Adipocyte (in vitro differentiated cells): ENCODE results near the gene NPM3.

Source experiments
- DNase-seq: peaks from one replicate; pipeline ENCODE4 v3.0.0-alpha.2; 2015; ENCODE audit warnings: low read depth
- H3K27me3 ChIP-seq: replicated peaks from 2 replicates; pipeline ENCODE4 v1.7.0; 2013; ENCODE audit warnings: mild to moderate bottlenecking, low read length, moderate library complexity; ENCODE audit not compliant: control insufficient read depth, insufficient read depth
- H3K36me3 ChIP-seq: 2 replicates; pipeline ENCODE4 v1.7.0; 2013; ENCODE audit warnings: low read length, mild to moderate bottlenecking, moderate library complexity; ENCODE audit not compliant: control insufficient read depth, insufficient read depth, severe bottlenecking
- H3K4me1 ChIP-seq: 2 replicates; pipeline ENCODE4 v1.7.0; 2013; ENCODE audit warnings: mild to moderate bottlenecking, low read length, moderate library complexity; ENCODE audit not compliant: control insufficient read depth, insufficient read depth
- H3K4me3 ChIP-seq: 2 replicates; pipeline ENCODE4 v1.7.0; 2013; ENCODE audit warnings: mild to moderate bottlenecking, low read length, moderate library complexity
- H3K9ac ChIP-seq: 2 replicates; pipeline ENCODE4 v1.7.0; 2013; ENCODE audit warnings: mild to moderate bottlenecking, low read length, moderate library complexity
- H3K9me3 ChIP-seq: 2 replicates; pipeline ENCODE4 v1.7.0; 2013; ENCODE audit warnings: mild to moderate bottlenecking, low read length, moderate library complexity; ENCODE audit not compliant: control insufficient read depth

NPM3 gene

GRCh38 chr10:101732096-101732495 is 51.1 kb downstream of the NPM3 start:
- no peaks in the 10 kb centered on the region for H3K9me3 ChIP-seq
- no peak overlapping the region for H3K9ac ChIP-seq
- no peak for DNase-seq
- no peaks in the 10 kb centered on the region for H3K36me3 ChIP-seq
- no peak overlapping the region for H3K4me3 ChIP-seq
- H3K27me3 ChIP-seq = peaks cover 22% of the 10 kb centered on the region
- no peaks in the 10 kb centered on the region for H3K4me1 ChIP-seq
